NCI-H1436 (cell line): ENCODE data around the gene ELFN1.
"Not testable (repeated sequence)": the region's sequence is repeated elsewhere in the genome, so short reads cannot be mapped to it uniquely, and the experiment has no call there.

Source experiments
- DNase-seq: peaks from one replicate; lab custom pipeline; 2025; lab: John Stamatoyannopoulos, UW

Gene ELFN1

GRCh38 chr7:1757601-1758000, 87.5 kb downstream of the ELFN1 start:
- DNase-seq, result no peak

GRCh38 chr7:1758028-1758858, 88.2 kb downstream of the ELFN1 start:
- peak; percentile 44 for DNase-seq

DNA sequence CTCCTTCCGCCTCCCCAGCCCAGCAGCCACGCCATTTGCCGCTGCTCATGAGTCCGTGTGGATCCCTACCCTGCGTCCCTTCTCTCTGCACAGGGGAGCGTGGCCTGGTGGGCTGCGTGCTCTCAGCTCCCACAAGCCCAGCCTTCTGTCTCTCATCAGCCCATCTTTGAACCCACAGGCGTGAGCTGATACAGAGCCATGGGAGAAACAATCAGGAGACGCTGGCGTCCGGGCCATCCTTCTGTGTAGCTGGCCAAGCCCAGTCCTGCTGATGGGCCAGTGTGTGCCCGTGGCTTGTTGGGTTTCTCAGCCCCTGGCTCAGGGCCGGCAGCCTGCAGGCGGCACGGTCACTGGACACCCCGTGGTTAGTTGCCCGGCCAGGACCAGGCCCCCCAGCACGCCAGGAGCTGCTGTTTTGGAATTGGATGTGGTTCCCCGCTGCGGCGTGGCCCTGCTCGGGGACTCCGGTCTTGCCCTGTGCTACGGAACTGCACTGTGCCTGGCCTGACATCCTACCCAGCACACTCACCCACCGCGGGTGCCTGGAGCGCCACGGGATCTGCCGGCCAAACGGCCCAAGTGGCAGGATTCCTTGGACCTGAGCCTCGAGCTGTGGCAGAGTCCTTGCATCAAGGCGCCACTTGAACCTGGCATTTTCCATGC, 88.9 kb downstream of the ELFN1 start:
- DNase-seq, result no peak

GRCh38 chr7:1761097-1761496, 91.0 kb downstream of the ELFN1 start:
- no peak for DNase-seq

- no peak for DNase-seq
Observed at GRCh38 chr7:1761774-1762173, 91.7 kb downstream of the ELFN1 start.

DNA sequence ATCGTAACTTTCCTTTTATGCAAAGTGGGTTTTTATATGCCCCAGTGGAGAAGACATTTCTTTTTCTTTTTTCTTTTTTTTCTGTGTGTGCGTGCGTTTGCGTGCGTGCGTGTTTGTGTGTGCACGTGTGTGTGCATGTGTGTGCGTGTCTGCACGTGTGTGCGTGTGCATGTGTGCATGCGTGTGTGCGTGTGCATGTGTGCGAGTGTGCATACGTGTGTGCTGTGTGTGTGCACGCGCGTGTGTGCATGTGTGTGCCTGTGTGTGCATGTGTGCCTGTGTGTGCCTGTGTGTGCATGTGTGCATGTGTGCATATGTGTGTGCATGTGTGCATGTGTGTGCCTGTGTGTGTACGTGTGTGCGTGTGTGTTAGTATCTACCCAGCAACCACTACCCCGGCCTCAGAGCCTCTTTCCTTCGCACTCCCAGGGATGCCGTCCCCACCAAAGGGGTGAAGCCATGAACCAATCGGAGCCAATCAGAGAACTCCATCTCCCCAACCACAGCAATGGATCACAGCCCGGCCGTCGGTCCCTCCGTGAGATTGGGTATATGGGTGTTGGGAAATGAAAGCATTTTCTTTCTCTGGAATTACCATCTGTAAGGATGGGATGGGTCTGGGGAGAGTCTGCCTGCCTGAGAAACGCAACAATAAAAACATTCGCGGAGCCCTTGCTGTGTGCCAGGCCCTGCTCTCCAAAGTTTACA, 92.3 kb downstream of the ELFN1 start:
- DNase-seq, result no peak

GRCh38 chr7:1763033-1763432, 93.0 kb downstream of the ELFN1 start:
- DNase-seq, result no peak

- not testable (repeated sequence) for DNase-seq
Observed at GRCh38 chr7:1763911-1764310, 93.8 kb downstream of the ELFN1 start.

DNA sequence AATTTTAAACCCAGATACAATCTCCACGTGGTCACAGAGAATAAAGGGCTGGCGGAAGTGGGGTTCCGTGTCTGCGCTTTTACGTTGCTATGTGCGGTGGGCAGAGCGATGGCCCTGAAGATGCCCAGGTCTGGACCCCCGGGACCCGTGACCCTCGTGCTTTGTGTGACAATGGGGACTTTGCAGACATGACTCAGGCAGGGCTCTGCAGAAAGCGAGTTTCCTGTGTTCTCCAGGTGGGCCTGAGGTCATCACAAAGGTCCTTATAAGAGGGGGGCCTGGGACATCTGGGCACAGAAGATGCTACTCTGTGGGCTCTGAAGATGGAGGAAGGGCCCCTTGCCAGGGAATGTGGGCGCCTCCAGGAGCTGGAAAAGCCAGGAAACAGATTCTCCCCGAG, 95.3 kb downstream of the ELFN1 start:
- DNase-seq, result no peak

- no peak for DNase-seq
Observed at GRCh38 chr7:1767524-1767923, 97.4 kb downstream of the ELFN1 start.

- DNase-seq, result no peak
Observed at GRCh38 chr7:1768832-1769231, 98.8 kb downstream of the ELFN1 start.

- no peak for DNase-seq
Observed at GRCh38 chr7:1769286-1770200, 99.5 kb downstream of the ELFN1 start.

DNA sequence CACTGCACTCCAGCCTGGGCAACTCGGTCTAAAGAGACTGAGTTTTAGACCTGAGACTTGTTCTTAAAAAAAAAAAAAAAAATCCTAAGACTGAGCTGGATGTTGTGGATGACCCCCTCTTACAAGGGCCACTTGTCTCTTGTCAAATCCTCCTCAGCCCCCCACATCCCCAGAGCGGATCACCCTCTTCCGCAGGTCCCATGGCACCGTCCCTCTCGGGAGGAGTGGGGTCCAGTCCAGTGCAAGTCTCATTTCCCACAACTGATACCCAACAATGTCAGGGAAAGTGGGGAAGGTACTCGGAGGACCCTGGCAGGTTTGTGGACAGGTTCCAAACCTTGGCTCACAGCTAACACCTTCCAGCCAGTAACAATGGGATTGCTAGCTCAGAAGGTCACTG, 100.3 kb downstream of the ELFN1 start:
- DNase-seq, result no peak

DNA sequence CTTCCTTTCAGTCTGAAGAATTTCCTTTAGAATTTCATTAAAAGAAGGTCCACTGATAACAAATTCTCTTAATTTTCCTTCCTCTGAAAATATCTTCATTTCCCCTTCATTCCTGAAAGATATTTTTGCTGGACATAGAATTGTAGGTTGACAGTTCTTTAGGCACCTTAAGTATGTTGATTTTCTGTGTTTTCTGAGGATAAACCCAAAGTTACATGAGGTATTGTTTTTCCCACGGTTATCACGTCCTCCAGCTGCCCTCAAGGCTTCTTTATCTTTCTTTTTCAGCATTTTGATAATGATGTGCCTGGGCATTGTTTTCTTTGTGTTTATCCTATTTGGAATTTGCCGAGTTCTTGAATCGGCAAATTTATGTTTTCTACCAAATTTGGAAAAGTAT, 105.3 kb downstream of the ELFN1 start:
- DNase-seq, result no peak

GRCh38 chr7:1777122-1777521, 107.0 kb downstream of the ELFN1 start:
- DNase-seq, result no peak

- no peak for DNase-seq
Observed at GRCh38 chr7:1779445-1779844, 109.4 kb downstream of the ELFN1 start.

- DNase-seq, result no peak
Observed at GRCh38 chr7:1781369-1781768, 111.3 kb downstream of the ELFN1 start.

- no peak for DNase-seq
Observed at GRCh38 chr7:1785839-1786238, 115.8 kb downstream of the ELFN1 start.

- DNase-seq, result no peak
Observed at GRCh38 chr7:1787241-1787640, 117.2 kb downstream of the ELFN1 start.

DNA sequence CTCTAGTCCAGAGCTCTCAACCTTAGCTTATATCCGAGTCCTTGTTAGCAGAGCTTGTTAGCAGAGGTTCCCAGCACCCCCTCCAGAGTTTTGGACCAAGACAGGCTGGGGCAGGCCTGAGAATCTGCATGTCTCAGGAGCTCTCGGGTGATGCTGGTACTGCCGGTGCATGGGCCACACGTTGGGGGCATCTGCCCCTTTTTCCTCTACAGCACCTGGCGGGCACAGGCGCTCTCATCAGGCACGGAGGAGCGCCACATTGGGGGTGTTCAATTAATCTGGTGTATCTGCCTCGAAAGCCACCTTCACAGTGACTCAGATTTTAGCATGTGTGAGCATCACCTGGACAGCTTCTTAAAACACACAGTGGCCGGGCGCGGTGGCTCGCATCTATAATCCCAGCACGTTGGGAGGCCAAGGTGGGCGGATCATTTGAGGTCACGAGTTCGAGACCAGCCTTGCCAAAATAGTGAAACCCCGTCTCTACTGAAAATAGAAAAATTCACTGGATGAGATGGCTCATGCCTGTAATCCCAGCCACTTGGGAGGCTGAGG, 117.7 kb downstream of the ELFN1 start:
- DNase-seq, result no peak

DNA sequence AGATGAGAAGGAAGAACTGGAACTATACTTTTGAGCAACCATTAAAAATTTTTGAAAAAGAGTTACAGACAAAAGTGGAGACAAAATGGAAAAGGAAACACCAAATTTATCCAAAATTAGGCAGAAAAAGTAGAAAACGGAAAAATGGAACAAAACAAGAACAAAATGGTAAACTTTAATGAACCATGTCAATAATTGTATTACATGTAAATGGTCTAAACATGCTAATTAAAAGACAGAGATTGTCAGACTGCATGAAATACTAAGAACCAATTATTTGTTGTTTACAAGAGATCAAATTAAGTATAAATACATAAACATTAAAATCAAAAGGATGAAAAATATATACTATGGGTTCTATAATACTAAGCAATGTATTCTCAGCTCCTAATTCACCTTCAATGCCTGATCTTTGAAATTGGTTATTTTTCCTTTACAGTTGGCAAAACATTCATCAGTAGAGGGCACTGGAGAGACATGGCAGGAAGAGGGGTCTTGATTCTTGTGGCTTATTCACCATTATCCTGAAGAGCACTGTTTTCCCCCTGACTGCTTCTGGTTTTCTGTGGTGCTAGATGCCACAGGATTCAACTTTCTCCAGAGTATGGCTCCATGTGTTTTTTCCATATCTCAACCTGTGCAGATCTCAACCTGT, 124.9 kb downstream of the ELFN1 start:
- no peak for DNase-seq
